Osteoblast (primary cell): ENCODE results near the gene MGRN1. TPM values are rescaled to one million over a fixed set of nuclear protein-coding genes. Genes with fewer than 3 reads are reported as not detected.
A peak's percentile ranks its signal among the peaks of the same experiment; 100 is the strongest.

Source experiments
- DNase-seq: peaks from one replicate; pipeline ENCODE4 v3.0.0; 2011; ENCODE audit warnings: low spot score, mixed read lengths; ENCODE audit not compliant: insufficient read length; ENCODE audit errors: missing footprints
- H2AFZ ChIP-seq: 2 replicates; pipeline ENCODE4 v1.6.0; 2011; ENCODE audit warnings: mild to moderate bottlenecking, low read length
- H3K27ac ChIP-seq: 2 replicates; pipeline ENCODE4 v1.5.1; 2011; ENCODE audit warnings: mild to moderate bottlenecking, low read depth, low read length, moderate library complexity
- H3K27me3 ChIP-seq: 2 replicates; pipeline ENCODE4 v1.6.0; 2012; ENCODE audit warnings: mild to moderate bottlenecking, control low read depth, inconsistent platforms, low read length, moderate library complexity; ENCODE audit not compliant: insufficient read depth
- H3K36me3 ChIP-seq: 2 replicates; pipeline ENCODE4 v1.5.1; 2011; ENCODE audit warnings: mild to moderate bottlenecking, low read length, control low read depth, moderate library complexity; ENCODE audit not compliant: insufficient read depth
- H3K4me1 ChIP-seq: 2 replicates; pipeline ENCODE4 v1.5.1; 2011; ENCODE audit warnings: mild to moderate bottlenecking, low read length, control low read depth, moderate library complexity; ENCODE audit not compliant: insufficient read depth
- H3K4me2 ChIP-seq: 2 replicates; pipeline ENCODE4 v1.6.0; 2011; ENCODE audit warnings: mild to moderate bottlenecking, low read length; ENCODE audit not compliant: insufficient read depth
- H3K4me3 ChIP-seq: fragments of 200-600 bp; sonication (generic); 3 replicates; pipeline ENCODE4 v1.5.1; 2012; ENCODE audit warnings: mild to moderate bottlenecking, low read length, inconsistent platforms; ENCODE audit not compliant: insufficient read depth
- H3K79me2 ChIP-seq: 2 replicates; pipeline ENCODE4 v1.6.0; 2012; ENCODE audit warnings: mild to moderate bottlenecking, low read length, control low read depth, inconsistent platforms; ENCODE audit not compliant: insufficient read depth
- H3K9me3 ChIP-seq: 2 replicates; pipeline ENCODE4 v1.5.1; 2011; ENCODE audit warnings: low read depth, low read length, control low read depth
- H4K20me1 ChIP-seq: 2 replicates; pipeline ENCODE4 v1.6.0; 2012; ENCODE audit warnings: mild to moderate bottlenecking, low read length, control low read depth; ENCODE audit not compliant: insufficient read depth
- total RNA-seq: library from RNA; depleted of rRNA; stranded (reverse); fragments of >200 nt; gene quantifications from 2 replicates; pipeline ENCODE4 v1.2.3, GENCODE V29; 2012
- TF ChIP-seq, protein P1 (sequence below): IDR thresholded peaks from 2 replicates; pipeline ENCODE4 v1.5.1; 2011; ENCODE audit warnings: mild to moderate bottlenecking, low read depth, low read length, moderate library complexity; ENCODE audit errors: extremely low read depth

Gene MGRN1
- total RNA-seq, 1 donor: 46.7 TPM

DNA sequence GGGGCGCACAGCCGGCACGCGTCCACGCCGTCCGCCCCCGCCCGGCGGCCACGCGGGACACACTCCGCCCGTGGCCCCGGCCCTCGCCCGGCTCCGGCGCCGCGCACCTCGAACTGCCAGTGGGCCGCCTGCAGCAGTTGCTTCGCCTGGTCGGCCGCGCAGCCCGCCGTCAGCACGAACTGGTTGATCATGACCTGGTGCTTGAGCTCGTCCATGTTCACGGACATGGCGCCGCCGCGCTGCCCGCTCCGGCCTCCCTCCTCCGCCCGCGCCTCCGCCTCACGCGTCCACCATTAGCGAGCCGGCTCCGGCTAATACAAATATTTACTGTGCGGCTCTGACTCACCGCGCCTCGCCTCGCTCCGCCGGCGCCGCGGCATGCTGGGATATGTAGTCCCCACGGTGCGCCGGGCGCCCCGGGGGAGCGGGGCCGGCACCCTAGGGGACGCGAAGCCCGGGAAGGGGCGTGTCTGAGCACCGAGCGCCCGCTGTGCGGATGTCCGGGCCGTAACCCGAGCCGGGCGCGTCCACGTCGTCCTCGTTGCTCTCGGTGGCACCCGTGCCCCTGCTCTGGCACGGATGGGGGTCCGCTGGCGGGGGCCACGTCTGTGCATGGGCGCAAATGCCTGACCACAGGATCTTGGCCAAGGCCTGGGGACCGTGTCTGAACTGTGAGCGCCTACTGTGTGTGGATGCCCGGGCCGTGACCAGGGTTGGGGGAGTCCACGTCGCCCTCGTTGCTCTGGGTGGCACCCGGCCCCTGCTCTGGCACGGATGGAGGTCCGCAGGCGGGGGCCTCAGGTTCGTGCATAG, 9.8 kb upstream of the MGRN1 start, which contains the start of gene UBALD1:
TSS of gene UBALD1 (minus strand) at position 318 of the 813 bp plus-strand sequence. CDS start at position 227, 91 bp downstream.
- Histone ChIP-seq H3K4me1 (peaks cover 24% of the 10 kb centered on the region), H3K4me3 (peak within 1 kb of the TSS; percentile 87), H3K27me3 (no peaks in the 10 kb centered on the region), H4K20me1 (peaks cover 30% of the 10 kb centered on the region), H3K27ac (peak within 1 kb of the TSS; percentile 71), H3K36me3 (no peaks in the 10 kb centered on the region), H3K4me2 (peak within 1 kb of the TSS; percentile 90), H3K79me2 (peaks cover 40% of the 10 kb centered on the region), H3K9me3 (no peaks in the 10 kb centered on the region), H2AFZ (peak within 1 kb of the TSS; percentile 94)
- peak; percentile 99 for DNase-seq
- TF ChIP-seq, protein P1, sequence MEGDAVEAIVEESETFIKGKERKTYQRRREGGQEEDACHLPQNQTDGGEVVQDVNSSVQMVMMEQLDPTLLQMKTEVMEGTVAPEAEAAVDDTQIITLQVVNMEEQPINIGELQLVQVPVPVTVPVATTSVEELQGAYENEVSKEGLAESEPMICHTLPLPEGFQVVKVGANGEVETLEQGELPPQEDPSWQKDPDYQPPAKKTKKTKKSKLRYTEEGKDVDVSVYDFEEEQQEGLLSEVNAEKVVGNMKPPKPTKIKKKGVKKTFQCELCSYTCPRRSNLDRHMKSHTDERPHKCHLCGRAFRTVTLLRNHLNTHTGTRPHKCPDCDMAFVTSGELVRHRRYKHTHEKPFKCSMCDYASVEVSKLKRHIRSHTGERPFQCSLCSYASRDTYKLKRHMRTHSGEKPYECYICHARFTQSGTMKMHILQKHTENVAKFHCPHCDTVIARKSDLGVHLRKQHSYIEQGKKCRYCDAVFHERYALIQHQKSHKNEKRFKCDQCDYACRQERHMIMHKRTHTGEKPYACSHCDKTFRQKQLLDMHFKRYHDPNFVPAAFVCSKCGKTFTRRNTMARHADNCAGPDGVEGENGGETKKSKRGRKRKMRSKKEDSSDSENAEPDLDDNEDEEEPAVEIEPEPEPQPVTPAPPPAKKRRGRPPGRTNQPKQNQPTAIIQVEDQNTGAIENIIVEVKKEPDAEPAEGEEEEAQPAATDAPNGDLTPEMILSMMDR: no peak

DNA sequence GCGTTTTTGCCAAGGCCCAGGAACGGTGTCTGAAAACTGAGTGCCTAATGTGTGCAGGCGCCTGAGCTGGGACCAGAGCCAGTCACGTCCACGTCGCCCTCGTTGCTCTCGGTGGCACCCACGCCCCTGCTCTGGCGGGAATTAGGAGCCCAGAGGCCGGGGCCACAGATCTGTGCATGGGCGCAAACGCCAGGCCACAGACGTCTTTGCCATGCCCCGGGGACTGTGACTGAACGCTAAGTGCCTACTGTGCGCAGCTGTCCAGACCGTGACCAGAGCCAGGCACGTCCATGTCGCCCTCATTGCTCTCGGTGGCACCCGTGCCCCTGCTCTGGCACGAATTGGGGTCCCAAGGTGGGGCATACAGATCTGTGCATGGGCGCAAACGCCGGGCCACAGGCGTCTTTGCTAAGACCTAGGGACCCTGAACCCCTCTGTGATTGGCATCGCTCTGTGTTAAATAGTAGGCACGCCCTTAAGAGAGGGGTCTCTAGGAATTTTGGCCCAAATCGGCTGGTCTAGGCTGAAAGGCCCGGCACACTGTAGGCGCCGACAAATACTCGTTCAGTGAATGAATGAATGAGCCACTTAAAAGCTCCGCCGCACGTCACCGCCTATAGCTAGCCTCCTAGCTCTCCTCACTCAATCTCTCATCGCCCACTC, 9.1 kb upstream of the MGRN1 start:
- Histone ChIP-seq H3K4me1 (peaks cover 24% of the 10 kb centered on the region), H3K36me3 (no peaks in the 10 kb centered on the region), H3K4me2 (peak overlapping the region; percentile 90), H2AFZ (peak overlapping the region; percentile 94), H3K27ac (peak overlapping the region; percentile 71), H3K27me3 (no peaks in the 10 kb centered on the region), H3K4me3 (peak overlapping the region; percentile 87), H4K20me1 (peaks cover 26% of the 10 kb centered on the region), H3K9me3 (no peaks in the 10 kb centered on the region), H3K79me2 (peaks cover 37% of the 10 kb centered on the region)
- TF ChIP-seq, protein P1: no peak
- peak; percentile 79 for DNase-seq

DNA sequence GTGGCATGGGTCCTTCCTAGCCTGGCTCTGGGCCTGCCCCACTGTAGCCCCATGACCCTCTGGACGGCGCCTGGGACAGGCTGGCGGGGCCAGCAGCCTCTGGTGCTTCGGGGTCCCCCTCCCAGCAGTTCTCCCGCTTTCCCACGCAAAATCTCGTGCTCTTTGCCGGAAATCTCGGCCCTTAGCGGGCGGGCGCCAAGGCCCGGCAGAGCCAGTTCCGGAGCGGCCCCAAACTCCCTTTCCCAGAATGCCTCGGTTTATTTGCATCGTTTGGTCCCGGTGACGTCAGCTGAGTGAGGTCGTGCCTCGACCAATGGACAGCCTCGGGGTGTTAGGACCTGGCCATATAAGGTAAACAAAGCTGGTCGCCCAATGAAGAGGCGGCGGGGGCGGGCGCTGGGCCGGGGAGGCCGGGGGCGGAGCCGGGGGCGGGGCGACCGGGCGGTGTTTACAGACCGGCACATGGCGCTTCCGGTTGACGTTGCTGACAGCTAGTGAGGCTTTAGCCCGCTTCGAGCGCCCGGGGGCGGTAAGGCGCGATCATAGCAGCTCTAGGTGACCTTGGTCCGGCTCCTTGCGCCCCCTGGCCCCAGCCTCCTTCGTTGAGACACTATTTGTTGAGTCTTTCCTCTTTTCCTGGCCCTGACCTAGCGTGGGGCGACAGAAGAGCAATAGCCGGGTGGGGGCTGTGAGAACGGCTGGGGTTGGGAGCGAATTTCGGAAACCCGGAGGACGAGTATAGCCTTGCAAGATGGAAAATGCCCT, 8.4 kb upstream of the MGRN1 start:
- Histone ChIP-seq H3K27ac (peak overlapping the region; percentile 87), H3K9me3 (no peaks in the 10 kb centered on the region), H3K27me3 (no peaks in the 10 kb centered on the region), H3K36me3 (no peaks in the 10 kb centered on the region), H2AFZ (peak overlapping the region; percentile 94), H3K4me3 (peak overlapping the region; percentile 84), H4K20me1 (peaks cover 21% of the 10 kb centered on the region), H3K79me2 (peaks cover 30% of the 10 kb centered on the region), H3K4me1 (peaks cover 24% of the 10 kb centered on the region), H3K4me2 (peak overlapping the region; percentile 93)
- TF ChIP-seq, protein P1: peak; percentile 23
- peak; percentile 100 for DNase-seq
